ENCODE results near the gene C6orf47. TPM values are rescaled to one million over a fixed set of nuclear protein-coding genes. Genes with fewer than 3 reads are reported as not detected.

Gene C6orf47
- total and polyA plus RNA-seq, 2 of the 8 experiments (the other 6 are each of a cell fraction or from before 2014, with no cell fraction given) = 4.7 to 14.6 TPM

DNA sequence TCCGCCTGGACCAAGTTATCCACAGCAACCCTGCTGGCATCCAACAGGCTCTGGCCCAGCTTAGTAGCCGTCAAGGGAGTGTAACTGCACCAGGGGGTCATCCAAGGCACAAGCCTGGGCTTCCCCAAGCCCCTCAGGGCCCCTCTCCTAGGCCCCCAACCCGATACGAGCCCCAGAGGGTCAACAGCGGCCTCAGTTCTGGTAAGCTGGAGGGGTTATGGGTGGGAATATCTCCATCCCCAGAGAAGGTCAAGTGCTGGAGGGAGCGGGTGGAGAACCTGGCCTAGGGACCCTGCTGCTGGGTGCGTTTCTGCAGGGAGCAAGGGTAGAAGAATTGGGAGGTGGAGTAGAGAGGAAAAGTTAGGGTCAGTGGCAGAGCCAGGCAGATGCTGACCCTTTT, 27.1 kb downstream of the C6orf47 start:
- CTCF ChIA-PET (ENCODE audit: partially characterized antibody) = interaction anchor here (1.8 to 3.0 kb wide), 2 partner anchors 11 to 18 kb away, joined by 10 to 11 read pairs; partner anchors contain the start of gene BAG6
- H3K18ac ChIP-seq (ENCODE audit: extremely low read depth, low read length) = no peak overlapping the region
- 91% methylated on average over 7 of the region's 7 CpGs; no CpG with 5 or more reads in 1 of the 2 experiments for WGBS, 2 experiments (ENCODE audit: extremely low coverage in 1 of 2, insufficient coverage in 1 of 2, insufficient read length in 1 of 2, insufficient replicate concordance in 2 of 2, low coverage in 1 of 2, low lambda C conversion rate in 2 of 2, missing lambda C conversion rate in 1 of 2)
- no peak overlapping the region for H2AK5ac ChIP-seq (ENCODE audit: low read depth, low read length)
- H4K20me1 ChIP-seq (replicated peaks in 1 of 2; ENCODE audit: control insufficient read depth in 1 of 2, insufficient read depth in 2 of 2, low read length in 2 of 2) = peaks cover 16 to 22% of the 10 kb centered on the region in 2 experiments
- no peak overlapping the region for H3K4me3 ChIP-seq (ENCODE audit: extremely low read depth in 1 of 4, insufficient read depth in 2 of 4, low read depth in 3 of 4, low read length in 4 of 4)
- no peak overlapping the region for H3K4me2 ChIP-seq (ENCODE audit: insufficient read depth in 1 of 2, low read depth in 2 of 2, low read length in 2 of 2)
- no peaks in the 10 kb centered on the region; a peak in 1 of 4 replicates for H3K79me2 ChIP-seq (ENCODE audit: control insufficient read depth in 1 of 2, insufficient read depth in 2 of 2, low read length in 2 of 2)
- no peak overlapping the region for H2AFZ ChIP-seq (ENCODE audit: low read length)
- H3K4me1 ChIP-seq (replicated peaks in 1 of 4; ENCODE audit: control insufficient read depth in 3 of 4, insufficient read depth in 4 of 4, low read length in 3 of 4) = no peaks in the 10 kb centered on the region
- H4K91ac ChIP-seq (replicated peaks; ENCODE audit: insufficient read length, low read length) = no peak overlapping the region
- H3K14ac ChIP-seq (ENCODE audit: insufficient read length) = no peak overlapping the region
- TF ChIP-seq TEAD4 (IDR thresholded peaks at IDR 0.05; ENCODE audit: low read depth, low read length) (no peak), CTBP2 (IDR thresholded peaks at IDR 0.05; ENCODE audit: borderline replicate concordance, insufficient read depth, insufficient read length, low read length) (no peak), HDAC2 (IDR thresholded peaks at IDR 0.05; ENCODE audit: borderline replicate concordance in 1 of 2, low read depth in 2 of 2, low read length in 2 of 2) (no peak), JUND (IDR thresholded peaks at IDR 0.05; ENCODE audit: low read length) (no peak), MAFK (IDR thresholded peaks at IDR 0.05; ENCODE audit: low read depth, low read length) (no peak)
- no peaks in the 10 kb centered on the region for H3K9me3 ChIP-seq (ENCODE audit: insufficient read depth in 2 of 2, low read depth in 1 of 2, low read length in 1 of 2)
- H3K27ac ChIP-seq (ENCODE audit: low read depth, low read length) = no peak overlapping the region
- no peaks in the 10 kb centered on the region for H3K27me3 ChIP-seq (replicated peaks in 1 of 4; ENCODE audit: control insufficient read depth in 3 of 4, extremely low read depth in 1 of 4, insufficient read depth in 3 of 4, low read length in 3 of 4)
- no peak overlapping the region for H2BK12ac ChIP-seq (ENCODE audit: low read depth, low read length)
- H3K4ac ChIP-seq (replicated peaks; ENCODE audit: insufficient read length, low read depth, low read length) = no peak overlapping the region
- no peak overlapping the region for H3K56ac ChIP-seq (replicated peaks; ENCODE audit: insufficient read length, low read depth, low read length)
- H3K9ac ChIP-seq (replicated peaks in 1 of 4; ENCODE audit: extremely low read depth in 1 of 4, low read depth in 3 of 4, low read length in 3 of 4) = no peak overlapping the region
- H3K36me3 ChIP-seq (ENCODE audit: control insufficient read depth in 2 of 4, insufficient read depth in 4 of 4, low read length in 3 of 4) = peaks cover 70 to 98% (median 91%) of the 10 kb centered on the region in 4 experiments
- POLR2A ChIA-PET (ENCODE audit: partially characterized antibody) = interaction anchor here (0.8 to 34.9 kb wide), 4 partner anchors 8 to 98 kb away, joined by 3 to 883 read pairs (median 376); partner anchors contain the start of genes APOM, BAG6, C6orf47 and CSNK2B
- FAIRE-seq = no peak
- H3K23ac ChIP-seq (ENCODE audit: insufficient read length) = no peak overlapping the region
- H2BK20ac ChIP-seq (ENCODE audit: low read length) = no peak overlapping the region
- no peak overlapping the region for H4K5ac ChIP-seq (ENCODE audit: insufficient read length, low read depth, low read length)
- H4K8ac ChIP-seq (ENCODE audit: extremely low read depth, insufficient read depth, low read length) = peak overlapping the region; percentile 26; the same call in 1 of the 2 replicates
- peaks cover 9% of the 10 kb centered on the region; the same call in 1 of the 2 replicates for H3K79me1 ChIP-seq (ENCODE audit: low read depth, low read length)
- no peak overlapping the region for H2BK15ac ChIP-seq (ENCODE audit: low read length)
- DNase-seq (ENCODE audit: low read depth in 1 of 2, low spot score in 2 of 2) = no peak
- no peak overlapping the region for H2BK120ac ChIP-seq (replicated peaks; ENCODE audit: low read depth, low read length)
- no peaks in the 10 kb centered on the region for H3K23me2 ChIP-seq (ENCODE audit: low read depth, low read length)
- H2BK5ac ChIP-seq (ENCODE audit: low read depth, low read length) = no peak overlapping the region
